BLaER1 treated with 17β-estradiol and CSF1 and Interleukin-3, amounts not matched to agents 10 nM and 100 nM (cell line): ENCODE data around the gene SERPINA9.
"Not testable (repeated sequence)": the region's sequence is repeated elsewhere in the genome, so short reads cannot be mapped to it uniquely, and the experiment has no call there.

Source experiments
- H3K27ac ChIP-seq, 11 experiments: shearing (Covaris generic); formaldehyde crosslinking; 2 replicates each; pipeline ENCODE4 v1.8.1; 2022
- H3K27me3 ChIP-seq, 11 experiments: shearing (Covaris generic); formaldehyde crosslinking; 2 replicates each; pipeline ENCODE4 v1.8.1; 2022
- H3K36me3 ChIP-seq, 11 experiments: shearing (Covaris generic); formaldehyde crosslinking; 2 replicates each; pipeline ENCODE4 v1.8.1; 2022
- H3K4me1 ChIP-seq, 10 experiments: shearing (Covaris generic); formaldehyde crosslinking; 2 replicates each; pipeline ENCODE4 v1.8.1; 2022
- H3K4me2 ChIP-seq, 11 experiments: shearing (Covaris generic); formaldehyde crosslinking; 2 replicates each; pipeline ENCODE4 v1.8.1; 2022
- H3K4me3 ChIP-seq, 10 experiments: shearing (Covaris generic); formaldehyde crosslinking; 2 replicates each; pipeline ENCODE4 v1.8.1; 2022
- H3K9ac ChIP-seq, 11 experiments: shearing (Covaris generic); formaldehyde crosslinking; 2 replicates each; pipeline ENCODE4 v1.8.1; 2022
- H3K9me3 ChIP-seq, 11 experiments: shearing (Covaris generic); formaldehyde crosslinking; replicated peaks in 1 of 11; 2 replicates each; pipeline ENCODE4 v1.8.1; 2022
- H4K20me1 ChIP-seq, 11 experiments: shearing (Covaris generic); formaldehyde crosslinking; 2 replicates each; pipeline ENCODE4 v1.8.1; 2022
- Cebpa-rat ChIP-seq, 11 experiments: shearing (Covaris generic); IDR thresholded peaks; 2 replicates each; pipeline ENCODE4 v1.8.1; 2022

Gene SERPINA9

GRCh38 chr14:94423453-94424056 is 52.4 kb downstream of the SERPINA9 start:
- no peak for TF ChIP-seq Cebpa-rat (IDR thresholded peaks at IDR 0.05)
- Histone ChIP-seq H3K27me3 (no peaks in the 10 kb centered on the region), H3K9me3 (peaks cover 9 to 22% (median 18%) of the 10 kb centered on the region in 11 experiments; a peak in 20 of 22 replicates), H3K27ac (no peak overlapping the region), H4K20me1 (no peaks in the 10 kb centered on the region), H3K9ac (no peak overlapping the region), H3K4me1 (peaks cover 0 to 66% (median 11%) of the 10 kb centered on the region in 10 experiments; a peak in 11 of 20 replicates), H3K4me2 (peak overlapping the region in 4 of 11 experiments; percentile 11 to 56 (median 27); a peak in 7 of 22 replicates), H3K4me3 (no peak overlapping the region), H3K36me3 (no peaks in the 10 kb centered on the region)

GRCh38 chr14:94421316-94421715 is 54.7 kb downstream of the SERPINA9 start:
- H3K4me3 ChIP-seq, result no peak overlapping the region
- H4K20me1 ChIP-seq, result no peaks in the 10 kb centered on the region
- H3K4me1 ChIP-seq, result peaks cover 0 to 47% (median 3%) of the 10 kb centered on the region in 10 experiments; a peak in 9 of 20 replicates
- H3K36me3 ChIP-seq, result no peaks in the 10 kb centered on the region
- no peaks in the 10 kb centered on the region for H3K27me3 ChIP-seq
- H3K4me2 ChIP-seq, result 0 out of 22 replicates have a peak overlapping the region, but pooled peaks of 1 of the 11 experiments have one; percentile 11
- H3K27ac ChIP-seq, result no peak overlapping the region
- no peak overlapping the region for H3K9ac ChIP-seq
- peaks cover 15 to 36% (median 31%) of the 10 kb centered on the region in 11 experiments; a peak in 20 of 22 replicates for H3K9me3 ChIP-seq
- TF ChIP-seq Cebpa-rat (IDR thresholded peaks at IDR 0.05), result no peak

GRCh38 chr14:94417497-94418205 is 58.3 kb downstream of the SERPINA9 start:
- Histone ChIP-seq H3K4me1 (peaks cover 0 to 20% (median 0%) of the 10 kb centered on the region in 10 experiments; a peak in 4 of 20 replicates), H3K9me3 (peaks cover 41 to 69% (median 54%) of the 10 kb centered on the region in 11 experiments)
- H4K20me1 ChIP-seq, H3K9ac ChIP-seq, H3K4me3 ChIP-seq, H3K36me3 ChIP-seq, H3K4me2 ChIP-seq, H3K27me3 ChIP-seq, H3K27ac ChIP-seq: not testable (repeated sequence)
